IPS-18c (cell line): ENCODE results near the gene RUVBL1.

Source experiments
- H3K4me3 ChIP-seq: 2 replicates; pipeline ENCODE4 v1.7.0; 2013; ENCODE audit warnings: low read depth, mild to moderate bottlenecking, low read length, moderate library complexity; ENCODE audit not compliant: insufficient read depth
- H3K9me3 ChIP-seq: one replicate; pipeline ENCODE4 v1.6.1; 2013; ENCODE audit warnings: mild to moderate bottlenecking, low read length, moderate library complexity; ENCODE audit not compliant: control insufficient read depth, insufficient read depth

The RUVBL1 gene

DNA sequence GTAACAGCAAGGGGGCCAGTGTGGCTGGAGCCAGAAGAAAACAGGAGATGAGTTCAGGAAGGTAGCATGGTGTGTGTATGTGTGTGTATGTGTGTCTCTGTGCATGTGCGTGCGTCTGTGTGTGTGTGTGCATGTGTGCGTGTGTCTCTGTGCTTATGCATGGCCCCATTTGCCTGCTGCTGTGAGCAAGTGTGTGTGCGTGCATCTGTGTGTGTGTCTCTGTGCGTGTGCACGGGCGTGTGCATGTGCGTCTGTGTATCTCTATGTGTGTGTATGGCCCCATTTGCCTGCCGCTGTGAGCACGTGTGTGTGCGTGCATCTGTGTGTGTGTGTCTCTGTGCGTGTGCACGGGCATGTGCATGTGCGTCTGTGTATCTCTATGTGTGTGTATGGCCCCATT lies 22.6 kb upstream of the RUVBL1 start:
- Histone ChIP-seq H3K9me3 (no peaks in the 10 kb centered on the region), H3K4me3 (no peak overlapping the region)

DNA sequence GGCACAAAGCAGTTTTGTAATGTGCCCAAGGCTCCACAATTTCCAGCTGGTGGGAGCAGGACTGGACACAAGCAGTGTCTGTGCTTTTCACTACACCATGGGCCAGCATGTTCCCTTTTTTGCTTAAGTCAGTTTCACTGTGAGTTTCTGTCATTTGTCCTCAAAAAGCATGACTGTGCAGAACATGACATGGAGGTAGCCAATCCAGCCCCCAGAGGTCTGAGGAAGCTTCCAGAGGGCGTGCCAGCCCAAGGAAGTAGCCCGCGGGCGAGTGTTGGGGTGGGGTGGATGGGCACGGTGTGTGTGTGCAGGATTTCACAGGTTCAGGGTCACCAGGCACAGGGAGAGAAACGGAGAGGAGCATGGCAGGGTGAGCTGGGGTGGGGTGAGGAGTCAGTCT lies 21.7 kb upstream of the RUVBL1 start:
- no peak overlapping the region for H3K4me3 ChIP-seq
- no peaks in the 10 kb centered on the region for H3K9me3 ChIP-seq

DNA sequence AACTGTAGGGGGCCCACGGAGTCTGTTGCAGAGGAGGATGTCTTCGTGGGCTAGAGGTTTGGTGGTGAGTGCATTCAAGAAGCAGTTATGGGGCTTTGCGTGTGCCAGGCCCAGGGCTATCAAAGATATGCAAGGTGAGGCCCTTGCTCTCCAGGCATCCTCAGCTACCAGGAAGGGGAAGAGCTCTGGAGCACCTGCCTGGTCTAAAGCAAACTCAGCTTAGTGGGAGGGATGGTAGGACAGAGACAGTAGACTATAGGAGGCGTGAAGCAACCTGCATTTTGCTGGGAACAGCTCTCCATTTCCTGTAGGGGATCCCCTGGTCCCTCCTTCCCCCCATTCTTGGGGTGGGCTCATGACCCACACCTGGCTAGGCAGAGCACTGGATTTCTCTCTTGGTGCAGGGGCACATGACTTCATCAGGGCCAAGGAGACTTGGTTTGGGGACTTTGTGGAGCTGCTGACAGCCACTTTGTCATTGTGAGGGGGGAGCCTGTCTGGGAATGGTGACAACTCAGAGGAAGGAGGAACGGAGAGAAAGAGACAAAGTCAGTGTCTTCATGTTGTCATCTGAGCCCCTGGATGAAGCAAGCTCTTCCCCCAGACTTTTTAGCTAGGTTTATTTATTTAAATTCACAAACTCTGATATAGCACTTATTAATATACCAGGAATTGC lies 21.0 kb upstream of the RUVBL1 start:
- Histone ChIP-seq H3K9me3 (no peaks in the 10 kb centered on the region), H3K4me3 (no peak overlapping the region)

DNA sequence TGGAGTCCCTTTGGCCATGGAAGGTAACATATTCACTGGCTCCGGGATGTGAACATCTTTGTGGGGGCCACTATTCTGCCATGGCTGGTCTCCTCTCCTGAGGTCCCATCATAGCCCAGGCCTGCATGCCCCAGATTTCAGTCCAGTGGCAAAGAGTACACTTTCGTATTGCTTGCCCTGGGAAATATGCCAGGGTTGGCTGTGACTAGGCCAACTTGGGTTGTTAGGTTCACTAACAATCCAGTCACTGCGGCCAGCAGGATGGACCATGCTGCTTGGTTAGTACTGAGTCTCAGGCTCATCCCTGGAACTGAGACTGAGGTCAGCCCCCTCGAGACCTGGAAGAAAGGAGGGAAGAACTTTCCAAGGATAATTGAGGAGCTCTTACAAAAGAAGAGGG lies 19.9 kb upstream of the RUVBL1 start:
- Histone ChIP-seq H3K9me3 (no peaks in the 10 kb centered on the region), H3K4me3 (no peak overlapping the region)

DNA sequence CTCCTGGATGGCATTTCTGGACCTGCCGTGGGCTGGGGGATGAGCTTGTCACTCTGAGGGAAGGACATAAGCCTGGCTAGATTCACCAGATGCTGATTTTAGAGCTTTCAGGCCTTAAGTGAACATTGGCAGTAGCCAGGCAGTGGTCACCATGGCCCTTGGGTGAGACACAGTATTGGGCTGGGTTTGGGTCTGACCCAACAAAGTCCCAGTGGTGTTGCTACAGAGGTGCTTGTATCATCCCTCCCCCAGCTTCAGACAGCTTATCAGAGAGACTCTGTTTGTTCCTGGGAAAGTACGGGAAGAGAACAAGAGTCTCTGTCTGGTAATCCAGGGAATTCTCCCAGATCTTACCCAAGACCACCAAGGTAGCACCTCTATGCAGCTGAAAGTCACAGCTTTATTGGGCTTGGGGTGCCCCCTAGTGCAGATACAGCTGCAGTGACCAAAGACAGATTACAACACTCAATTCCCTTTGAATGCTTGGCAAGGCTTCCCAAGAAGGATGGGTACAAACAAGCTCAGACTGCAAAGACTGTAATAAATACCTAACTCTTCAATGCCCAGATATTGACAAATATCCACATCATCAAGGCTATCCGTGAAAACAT lies 9.8 kb upstream of the RUVBL1 start:
- Histone ChIP-seq H3K4me3 (no peak overlapping the region), H3K9me3 (no peaks in the 10 kb centered on the region)

DNA sequence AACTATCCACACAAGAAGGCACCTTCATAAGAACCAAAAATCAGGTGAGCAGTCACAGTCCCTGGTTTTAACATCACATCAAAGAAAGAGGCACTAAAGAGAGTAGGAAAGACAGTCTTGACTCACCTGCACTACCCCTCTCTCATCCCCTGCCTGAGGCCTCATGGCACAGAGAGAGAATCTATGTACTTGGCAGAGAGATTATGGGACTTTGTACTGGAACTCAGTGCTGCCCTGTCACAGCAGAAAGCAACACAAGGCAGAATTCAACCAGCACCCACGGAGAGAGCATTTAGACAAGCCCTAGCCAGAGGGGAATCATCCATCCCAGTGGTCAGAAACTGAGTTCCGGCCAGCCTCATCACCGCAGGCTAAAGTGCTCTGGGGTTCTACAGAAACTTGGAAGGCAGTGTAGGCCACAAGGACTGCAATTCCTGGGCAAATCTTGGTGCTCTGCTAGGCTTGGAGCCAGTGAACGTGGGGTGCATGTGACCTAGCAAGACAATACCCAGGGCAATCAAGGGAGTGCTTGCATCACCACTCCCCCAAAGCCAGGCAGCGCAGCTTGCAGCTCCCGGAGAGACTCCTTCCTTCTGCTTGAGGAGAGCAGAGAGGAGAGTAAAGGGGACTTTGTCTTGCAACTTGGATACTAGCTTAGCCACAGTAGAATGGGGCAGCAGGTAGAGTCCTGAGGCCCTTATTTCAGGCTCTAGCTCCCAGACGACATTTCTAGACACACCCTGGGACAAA lies 8.5 kb upstream of the RUVBL1 start:
- Histone ChIP-seq H3K4me3 (no peak overlapping the region), H3K9me3 (no peaks in the 10 kb centered on the region)

DNA sequence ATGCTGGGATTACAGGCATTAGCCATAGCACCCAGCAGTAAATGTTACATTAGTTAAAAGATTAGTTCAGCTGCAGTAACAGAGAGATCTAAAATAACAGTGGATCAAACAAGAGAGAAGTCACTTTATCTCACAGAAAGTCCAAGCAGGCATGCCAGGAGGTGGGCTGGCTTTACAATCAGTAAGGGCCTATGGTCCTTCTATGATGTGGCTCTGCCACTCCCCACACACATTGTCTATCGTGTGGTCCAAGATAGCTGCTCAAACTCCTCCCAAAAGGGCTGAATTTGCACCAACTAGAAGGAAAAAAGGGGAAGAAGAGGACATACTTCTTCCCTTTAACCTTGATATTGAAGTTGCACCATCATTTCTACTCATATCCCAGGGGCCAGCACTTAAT lies 4.6 kb upstream of the RUVBL1 start:
- H3K9me3 ChIP-seq, result no peaks in the 10 kb centered on the region
- no peak overlapping the region for H3K4me3 ChIP-seq

DNA sequence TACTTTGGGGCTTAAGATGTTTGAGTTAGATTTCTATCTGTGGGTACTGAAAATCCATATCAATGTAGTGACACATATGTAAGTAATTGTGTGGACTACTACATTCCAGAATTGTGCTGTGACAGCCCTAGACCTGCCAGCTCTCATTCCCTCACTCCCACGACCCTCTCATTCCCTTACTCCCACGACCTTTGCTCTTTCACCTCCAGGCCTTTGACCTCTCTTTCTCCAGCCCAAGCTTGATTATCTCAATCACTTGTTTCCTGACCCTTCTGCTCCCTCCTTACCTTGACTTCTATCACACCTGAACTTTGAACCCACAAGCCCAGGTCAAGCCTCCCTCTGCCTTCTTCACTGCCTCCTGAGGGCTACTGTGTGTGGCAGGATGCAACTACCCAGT lies 3.6 kb upstream of the RUVBL1 start:
- Histone ChIP-seq H3K4me3 (no peak overlapping the region), H3K9me3 (no peaks in the 10 kb centered on the region)

DNA sequence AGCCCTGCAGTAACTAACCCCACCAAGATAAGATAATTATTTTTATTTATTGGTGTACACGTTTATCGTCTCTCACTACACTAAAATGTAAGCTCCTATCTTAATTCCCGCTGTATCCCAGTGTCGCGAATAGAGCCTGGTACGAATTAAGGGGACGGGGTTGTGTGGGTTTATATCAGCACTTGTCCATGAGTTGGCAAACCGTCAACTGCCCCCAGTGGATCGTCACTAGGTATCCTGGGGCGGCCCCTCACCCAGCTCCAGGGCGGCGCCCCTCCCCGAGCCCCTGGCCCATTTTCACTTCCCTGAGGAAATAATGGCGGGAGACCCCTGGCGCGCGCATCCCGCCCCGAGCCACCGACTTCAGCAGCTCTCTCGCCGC lies 465 bp downstream of the RUVBL1 start:
- H3K9me3 ChIP-seq, result no peaks in the 10 kb centered on the region
- H3K4me3 ChIP-seq, result peak overlapping the region; percentile 100

DNA sequence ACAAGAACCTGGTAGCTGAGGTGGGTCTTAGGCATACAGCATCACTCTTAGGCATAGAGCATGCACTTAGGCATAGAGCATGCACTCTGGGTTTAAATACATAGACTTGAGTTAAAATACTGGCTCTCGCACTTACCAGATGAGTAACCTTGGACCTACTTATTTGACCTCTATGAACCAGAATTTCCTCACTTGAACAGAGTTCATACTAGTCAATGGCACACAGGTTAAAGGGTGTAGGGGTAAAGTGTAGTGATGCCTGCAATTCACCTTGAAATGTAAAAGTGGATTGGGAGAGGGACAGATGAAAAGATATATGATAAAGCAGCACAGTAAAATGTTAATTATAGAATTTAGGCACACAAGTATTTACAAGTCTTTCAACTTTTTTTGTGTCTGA lies 1.6 kb downstream of the RUVBL1 start:
- no peak overlapping the region for H3K4me3 ChIP-seq
- H3K9me3 ChIP-seq, result no peaks in the 10 kb centered on the region

DNA sequence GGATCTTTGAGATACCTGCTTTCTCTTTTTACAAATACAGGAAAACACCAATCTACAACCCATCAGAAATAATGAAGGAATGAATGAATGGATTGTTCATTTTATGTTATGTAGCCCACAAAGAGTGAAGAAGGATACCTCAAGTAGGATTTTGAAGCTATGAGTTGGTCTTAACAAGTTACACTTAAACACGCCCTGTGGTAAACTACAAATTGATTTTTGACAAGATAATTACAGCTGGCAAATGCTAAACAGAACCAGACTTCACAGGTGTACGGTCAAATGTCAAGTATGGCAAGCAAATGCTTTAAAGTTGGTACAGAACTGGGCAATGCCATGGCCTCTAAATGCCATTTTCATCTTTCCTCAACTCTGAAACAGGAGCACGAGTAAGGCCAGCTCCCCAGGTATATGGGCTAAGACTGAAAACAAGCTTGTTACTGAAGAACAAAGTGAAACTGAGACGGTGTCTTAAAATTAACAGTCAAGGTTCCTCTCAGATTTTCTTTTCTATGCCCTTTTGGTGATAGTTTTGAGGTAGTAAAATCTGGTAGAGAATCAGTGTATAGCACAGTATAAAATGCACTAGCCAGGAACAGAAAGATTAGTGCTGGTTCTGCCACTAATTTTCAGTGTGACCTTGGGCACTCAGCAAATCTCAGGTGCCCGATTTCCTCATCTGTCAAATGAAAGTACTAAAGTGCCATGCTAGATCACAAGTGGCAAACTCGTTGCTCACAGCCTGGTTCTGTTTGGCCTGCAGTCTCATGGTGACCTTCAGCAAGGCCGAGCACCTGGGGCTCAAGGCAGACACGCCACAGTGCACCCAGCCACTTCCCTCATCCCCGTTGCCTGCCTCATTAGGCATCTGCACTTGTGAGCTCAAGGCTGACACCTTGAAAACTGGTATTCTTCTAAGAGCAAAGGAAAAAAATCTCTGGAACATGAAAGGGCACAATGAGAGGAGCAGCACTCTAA lies 9.5 kb downstream of the RUVBL1 start:
- no peak overlapping the region for H3K4me3 ChIP-seq
- no peaks in the 10 kb centered on the region for H3K9me3 ChIP-seq

DNA sequence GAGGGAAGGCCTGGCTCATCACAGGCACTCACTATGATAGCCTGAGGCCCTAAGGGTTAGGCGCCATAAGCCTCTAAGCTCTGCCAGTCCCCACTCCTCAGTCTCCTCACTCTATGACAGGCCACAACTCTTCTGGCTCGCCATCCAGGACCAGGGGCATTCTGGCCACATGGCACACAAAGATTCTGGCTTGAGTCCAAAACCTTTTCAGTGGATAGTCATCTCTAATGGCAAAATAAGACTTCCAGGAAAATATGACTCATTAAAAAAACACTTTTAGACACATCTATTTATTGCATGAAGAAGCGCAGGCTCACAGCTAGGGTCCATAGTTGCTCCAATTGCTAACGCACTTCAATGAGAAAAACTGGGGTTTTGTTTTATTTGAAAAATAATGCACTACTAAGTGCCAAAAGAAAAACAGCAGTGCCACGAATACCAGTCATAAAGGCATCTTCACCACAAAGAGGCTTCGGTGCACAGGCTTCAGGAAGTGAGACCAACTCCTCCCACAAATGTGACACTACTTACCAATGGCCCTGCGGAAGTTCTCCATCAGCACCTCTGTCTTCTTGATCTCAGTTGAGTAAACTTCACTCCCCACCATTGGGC lies 11.1 kb downstream of the RUVBL1 start:
- no peak overlapping the region for H3K4me3 ChIP-seq
- H3K9me3 ChIP-seq, result no peaks in the 10 kb centered on the region

DNA sequence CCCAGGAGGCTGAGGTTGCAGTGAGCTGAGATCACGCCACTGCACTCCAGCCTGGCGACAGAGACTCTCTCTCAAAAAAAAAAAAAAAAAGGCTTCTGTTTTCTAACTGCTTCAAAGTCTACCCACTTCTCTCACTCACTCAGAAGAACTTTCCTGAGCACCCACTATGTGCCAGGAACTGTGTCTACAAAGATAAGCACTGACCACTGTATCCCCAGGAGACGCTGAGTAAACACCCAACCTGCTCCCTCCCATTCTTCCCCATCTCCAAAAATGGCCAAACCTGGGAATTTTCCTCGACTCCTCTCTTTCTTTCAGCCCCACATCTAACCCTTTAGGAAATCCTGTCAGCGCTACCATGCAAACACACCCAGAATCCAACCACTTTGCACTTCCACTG lies 12.5 kb downstream of the RUVBL1 start:
- Histone ChIP-seq H3K4me3 (no peak overlapping the region), H3K9me3 (no peaks in the 10 kb centered on the region)

DNA sequence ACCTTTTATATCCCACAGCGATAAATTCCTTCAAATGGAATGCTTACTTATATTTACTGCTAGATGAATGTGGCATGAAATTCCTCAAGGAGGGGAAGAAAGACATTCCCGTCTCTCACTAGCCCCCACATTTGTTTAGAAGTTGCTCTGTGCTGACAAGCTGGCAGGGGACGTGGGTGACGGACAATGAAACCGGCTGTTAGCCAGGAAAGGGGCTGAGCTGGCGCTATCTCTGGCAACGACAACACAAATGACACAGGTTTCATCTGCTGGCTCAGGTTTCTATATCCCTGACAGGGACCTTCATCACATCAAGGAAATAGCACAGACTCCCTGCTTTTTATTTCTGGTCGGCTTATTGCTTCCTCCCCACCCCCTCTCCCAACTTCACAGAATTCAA lies 15.8 kb downstream of the RUVBL1 start:
- Histone ChIP-seq H3K9me3 (no peaks in the 10 kb centered on the region), H3K4me3 (no peak overlapping the region)

DNA sequence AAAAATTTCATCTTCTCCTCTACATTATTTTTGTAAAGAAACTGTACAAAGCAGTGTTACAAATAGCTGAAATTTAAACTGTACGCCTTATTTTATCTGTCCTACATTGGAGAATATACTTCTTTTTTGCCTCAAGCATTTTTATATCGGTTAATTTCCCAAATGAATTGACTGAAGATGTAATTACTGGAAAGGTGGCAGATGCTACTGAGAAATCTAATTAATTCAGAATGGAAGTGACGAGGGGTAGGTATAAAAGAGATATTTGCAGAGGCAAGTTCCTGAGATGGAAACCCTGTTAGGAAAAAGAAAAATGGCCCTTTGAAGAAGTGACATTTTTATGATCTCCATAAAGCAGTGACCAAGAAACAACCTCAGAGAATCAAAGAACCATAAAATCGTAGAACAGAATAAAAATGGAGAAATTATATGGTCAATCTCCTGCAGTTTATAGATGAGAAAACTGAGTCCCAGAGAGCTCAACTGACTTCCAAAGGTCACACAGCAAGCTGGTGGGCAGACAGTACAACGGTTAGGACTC lies 20.4 kb downstream of the RUVBL1 start:
- H3K9me3 ChIP-seq, result no peaks in the 10 kb centered on the region
- H3K4me3 ChIP-seq, result no peak overlapping the region

DNA sequence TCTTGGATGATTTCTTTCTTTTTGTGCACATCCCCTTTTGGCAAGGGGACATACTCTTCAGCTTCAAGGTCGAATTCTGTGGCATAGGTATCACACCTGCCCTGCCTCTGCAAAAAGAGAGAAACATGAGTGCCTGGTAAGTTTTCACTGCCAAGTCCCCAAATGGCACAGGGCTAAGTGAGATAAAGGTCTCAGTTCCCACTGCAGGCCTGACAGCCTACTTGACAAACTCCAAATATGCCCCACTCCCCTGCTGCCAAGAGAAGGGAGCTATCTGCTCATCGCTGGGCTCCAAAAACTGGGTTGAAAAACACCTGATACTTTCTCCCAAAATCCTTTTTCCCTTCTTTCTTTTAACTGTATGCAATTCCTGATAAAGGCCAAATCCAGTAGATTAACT lies 23.0 kb downstream of the RUVBL1 start:
- H3K4me3 ChIP-seq, result no peak overlapping the region
- no peaks in the 10 kb centered on the region for H3K9me3 ChIP-seq

DNA sequence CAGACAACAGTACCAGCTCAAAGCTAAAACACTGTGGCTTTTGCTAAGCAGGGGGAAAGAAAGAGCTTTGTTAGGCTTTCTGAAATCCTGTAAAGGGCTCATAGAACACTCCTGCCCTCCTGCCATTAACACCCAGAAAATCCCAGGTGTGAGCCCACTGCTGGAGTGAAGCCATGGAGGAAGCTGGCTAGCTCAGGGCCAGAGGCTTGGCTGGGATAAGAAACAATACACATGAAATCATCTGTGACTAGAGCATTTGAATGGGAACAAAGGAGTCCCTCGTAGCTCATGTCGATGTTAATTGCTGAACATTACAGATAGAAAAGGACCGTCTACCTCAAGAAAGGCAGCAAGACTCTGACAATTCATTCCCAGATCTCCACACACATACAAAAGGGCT lies 23.5 kb downstream of the RUVBL1 start:
- H3K9me3 ChIP-seq, result no peaks in the 10 kb centered on the region
- H3K4me3 ChIP-seq, result no peak overlapping the region
